HG03439 (cell line): ENCODE results near the gene HTRA1.

Source experiments
- ATAC-seq: cut with Tn5 transposase; IDR thresholded peaks from one replicate; pipeline ENCODE4 v1.9.1; 2021; ENCODE audit warnings: mild to moderate bottlenecking, moderate library complexity; ENCODE audit not compliant: unreplicated experiment

HTRA1 gene

DNA sequence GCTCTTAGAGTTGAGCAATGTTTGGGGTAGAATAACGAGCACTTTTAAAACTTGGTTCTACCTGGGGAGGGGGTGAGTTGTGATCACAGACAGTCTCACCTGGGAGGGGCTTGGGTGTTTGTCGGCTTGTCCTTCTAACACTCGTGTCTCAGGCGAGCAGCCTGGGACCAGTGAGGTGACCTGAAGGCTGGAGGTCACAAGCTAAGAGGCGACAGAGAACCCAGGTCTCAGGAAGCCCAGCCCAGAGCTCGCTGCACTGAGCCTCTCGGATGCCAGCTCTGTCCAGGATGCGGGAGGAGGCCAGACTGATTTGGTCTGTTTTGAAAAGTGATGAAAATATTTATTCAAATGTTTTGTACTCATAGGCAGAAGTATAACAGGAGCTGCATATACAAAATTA lies 11.8 kb downstream of the HTRA1 start:
- no peak for ATAC-seq

GRCh38 chr10:122474131-122474818 lies 12.9 kb downstream of the HTRA1 start:
- no peak for ATAC-seq

- no peak for ATAC-seq
Measured at GRCh38 chr10:122475100-122475499, 13.7 kb downstream of the HTRA1 start.

DNA sequence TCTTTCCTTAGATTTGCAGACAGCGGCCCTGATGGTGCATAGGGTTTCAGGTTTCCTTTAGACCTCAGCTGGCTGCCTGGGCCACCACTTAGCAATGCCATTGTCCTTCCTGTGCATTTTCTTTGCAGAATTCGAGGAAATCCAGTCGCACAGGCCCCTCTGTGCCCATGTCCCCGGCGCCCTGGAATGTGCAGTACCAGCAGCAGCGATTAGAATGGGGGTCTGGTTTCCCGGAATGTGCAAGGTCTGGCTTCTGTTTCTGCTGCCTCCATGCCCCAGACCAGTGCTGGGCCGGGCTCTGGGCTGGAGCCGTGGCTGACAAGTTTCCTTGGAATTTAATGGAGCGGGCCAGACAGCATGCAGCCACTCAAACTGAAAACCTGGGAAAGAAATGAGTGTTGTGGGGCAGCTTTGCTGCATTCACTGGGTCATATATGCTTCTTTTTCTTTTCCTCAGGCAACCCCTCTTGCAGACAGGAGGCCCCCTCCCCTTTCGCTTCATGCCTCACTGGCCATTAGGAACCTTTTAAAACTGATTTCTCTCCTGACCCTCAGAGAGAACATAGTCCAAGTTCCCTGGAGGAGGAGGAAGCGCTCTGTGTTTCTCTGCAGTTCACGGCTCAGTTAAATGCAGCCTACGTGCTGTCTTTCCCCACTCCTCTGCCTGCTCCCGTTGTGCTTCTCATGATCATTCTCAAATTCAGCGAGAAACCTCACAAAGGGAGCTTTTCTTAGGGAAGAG lies 14.4 kb downstream of the HTRA1 start:
- ATAC-seq = no peak

GRCh38 chr10:122476333-122476695 lies 15.0 kb downstream of the HTRA1 start:
- no peak for ATAC-seq

GRCh38 chr10:122477436-122477835 lies 16.1 kb downstream of the HTRA1 start:
- no peak for ATAC-seq

DNA sequence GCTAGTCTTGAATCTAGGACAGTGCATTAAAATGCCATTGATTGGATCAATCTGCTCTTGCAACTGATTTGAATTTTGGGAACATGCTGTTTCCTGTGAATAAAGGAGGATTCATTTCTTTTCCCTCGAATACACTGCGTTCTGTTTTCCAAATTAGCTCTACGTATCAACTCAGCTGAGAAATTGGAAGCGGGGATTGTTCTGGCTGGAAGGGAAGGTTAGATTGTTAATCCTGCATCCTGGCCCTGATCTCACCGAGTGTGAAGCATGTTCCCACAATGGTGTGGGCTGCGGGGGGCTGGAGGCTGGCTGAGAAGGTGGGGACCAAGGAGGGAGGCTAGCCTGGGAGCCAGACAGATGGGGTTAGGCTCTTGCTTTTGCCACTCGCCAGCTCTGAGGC lies 17.6 kb downstream of the HTRA1 start:
- no peak for ATAC-seq

DNA sequence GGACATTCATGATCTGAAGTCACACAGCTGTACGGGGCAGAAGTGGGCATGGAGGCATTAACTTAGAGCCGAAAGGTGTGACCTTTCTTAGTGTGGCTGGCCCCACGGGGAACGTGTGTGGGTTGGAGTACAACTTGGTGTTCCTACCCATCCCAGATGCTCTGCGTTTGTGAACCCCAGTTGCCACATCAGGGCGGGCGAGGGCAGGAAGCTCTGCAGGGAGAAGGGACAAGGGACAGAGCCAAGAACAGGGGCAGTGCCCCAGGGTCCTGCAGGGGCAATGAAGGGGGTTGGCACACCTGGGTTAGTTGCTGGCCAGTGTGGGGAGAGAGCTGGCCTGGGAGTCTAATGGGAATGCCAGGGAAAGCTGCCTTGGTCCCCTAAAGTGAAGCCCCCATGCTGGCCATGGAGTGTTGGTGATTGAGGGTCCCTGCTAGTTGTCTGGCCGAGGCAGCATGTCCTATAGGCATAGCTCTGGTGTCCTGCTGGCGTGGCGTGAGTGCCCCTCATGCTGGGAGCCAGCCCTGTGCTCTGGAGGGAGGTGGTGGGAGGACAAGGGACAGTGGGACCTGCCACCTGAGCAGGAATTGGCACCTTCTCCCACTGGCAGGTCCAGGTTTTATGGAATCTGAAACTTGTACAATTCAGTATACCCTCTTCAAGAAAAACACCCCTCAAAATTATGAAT lies 18.9 kb downstream of the HTRA1 start:
- no peak for ATAC-seq

DNA sequence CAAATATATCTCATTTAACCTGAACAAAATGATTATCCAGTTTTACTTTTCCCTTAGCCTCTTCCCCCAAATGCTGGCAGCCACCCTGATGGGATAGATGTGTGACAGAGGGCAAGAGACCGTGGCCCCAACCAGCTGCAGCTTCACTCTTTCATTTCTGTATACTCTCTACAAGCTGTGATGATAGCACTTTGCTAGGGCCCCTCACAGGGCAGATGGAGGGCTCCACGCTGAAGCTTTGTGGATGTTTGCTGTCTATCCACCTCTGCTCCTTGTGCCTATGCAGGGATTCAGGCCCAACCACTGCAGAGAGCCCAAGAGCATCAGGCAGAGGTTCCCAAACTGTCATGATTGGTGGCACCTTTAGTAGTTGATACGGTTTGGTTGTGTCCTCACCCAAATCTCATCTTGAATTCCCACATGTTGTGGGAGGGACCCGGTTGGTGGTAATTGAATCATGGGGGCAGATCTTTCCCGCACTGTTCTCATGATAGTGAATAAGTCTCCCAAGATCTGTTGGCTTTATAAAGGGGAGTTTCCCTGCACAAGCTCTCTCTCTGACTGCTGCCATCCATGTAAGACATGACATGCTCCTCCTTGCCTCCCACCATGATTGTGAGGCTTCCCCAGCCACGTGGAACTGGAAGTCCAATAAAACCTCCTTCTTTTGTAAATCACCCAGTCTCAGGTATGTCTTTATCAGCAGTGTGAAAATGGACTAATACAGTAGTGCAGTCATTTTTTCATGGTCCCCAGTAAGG lies 20.1 kb downstream of the HTRA1 start:
- no peak for ATAC-seq

- no peak for ATAC-seq
Measured at GRCh38 chr10:122484276-122485060, 23.1 kb downstream of the HTRA1 start.

DNA sequence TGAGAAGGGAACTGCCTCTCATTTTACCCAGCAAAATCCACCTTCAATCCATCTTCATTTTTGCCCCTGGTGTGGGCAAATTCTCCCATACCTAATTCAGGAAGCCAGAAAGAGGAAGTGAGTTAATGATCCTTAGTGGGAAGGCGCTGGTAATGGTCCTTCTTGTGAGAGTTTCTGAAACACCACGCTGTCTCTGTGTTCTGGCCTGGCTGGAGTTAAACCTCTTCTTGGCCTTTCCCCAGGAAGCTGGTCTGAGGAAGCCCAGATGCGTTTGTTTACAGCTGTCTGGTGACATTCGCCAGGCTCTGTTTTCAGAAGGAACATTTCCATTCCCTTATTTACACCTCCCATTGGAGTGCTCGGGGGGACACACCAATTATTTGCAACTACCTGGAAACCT lies 24.3 kb downstream of the HTRA1 start:
- no peak for ATAC-seq

DNA sequence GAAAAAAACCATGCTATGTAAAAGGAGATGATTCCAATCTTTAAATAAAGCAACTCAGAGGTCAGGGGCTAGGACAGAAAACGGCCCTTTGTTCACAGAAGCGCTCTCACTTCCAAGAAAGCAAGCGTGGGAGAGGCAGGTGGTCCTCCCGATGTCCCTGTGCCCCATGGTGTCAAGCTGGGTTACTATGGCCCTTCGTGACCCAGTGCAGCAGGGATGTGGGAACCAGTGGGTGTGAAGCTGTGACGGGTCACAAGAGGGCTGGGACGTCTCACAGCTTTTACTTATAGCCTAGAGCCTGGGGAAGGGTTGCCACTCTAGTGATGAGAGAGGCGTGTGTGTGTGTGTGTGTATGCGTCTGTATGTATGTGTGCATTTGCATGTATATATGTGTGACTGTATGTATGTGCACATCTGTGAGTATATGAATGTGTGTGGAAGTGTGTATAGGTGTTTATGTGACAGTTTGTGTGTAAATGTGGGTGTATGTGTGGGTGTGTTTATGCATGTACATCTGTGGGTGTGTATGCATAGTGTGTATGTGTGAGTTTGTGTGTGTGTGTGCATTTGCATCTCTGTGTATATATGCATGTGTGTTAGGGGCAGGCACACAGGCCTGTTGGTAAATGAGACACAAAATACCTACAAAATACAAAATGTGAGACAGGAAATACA lies 25.2 kb downstream of the HTRA1 start:
- ATAC-seq = no peak

- ATAC-seq = no peak
Measured at GRCh38 chr10:122487174-122487765, 25.9 kb downstream of the HTRA1 start.

DNA sequence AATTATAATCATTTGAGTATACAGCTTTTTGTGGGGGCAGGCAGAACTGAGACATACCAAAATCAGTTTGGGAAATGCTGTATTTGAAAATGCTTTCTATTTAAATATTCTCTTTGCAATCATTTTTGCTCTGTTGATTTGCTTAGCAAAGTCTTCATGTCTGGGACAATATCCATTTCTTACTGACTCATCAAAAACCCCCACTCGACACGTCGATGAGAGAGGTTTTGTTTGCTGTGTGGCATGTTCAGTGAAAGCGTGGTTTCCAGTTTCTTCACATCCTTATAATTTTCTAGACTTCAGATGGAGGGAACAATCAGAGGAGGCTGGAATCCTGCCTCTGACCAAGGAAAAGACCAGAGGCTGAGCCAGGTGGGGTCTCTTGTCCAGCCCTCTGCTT lies 28.9 kb downstream of the HTRA1 start:
- no peak for ATAC-seq

GRCh38 chr10:122490786-122491680 lies 29.7 kb downstream of the HTRA1 start:
- ATAC-seq = no peak

GRCh38 chr10:122492006-122492405 lies 30.7 kb downstream of the HTRA1 start:
- ATAC-seq = no peak

GRCh38 chr10:122492999-122493481 lies 31.7 kb downstream of the HTRA1 start:
- ATAC-seq = no peak

DNA sequence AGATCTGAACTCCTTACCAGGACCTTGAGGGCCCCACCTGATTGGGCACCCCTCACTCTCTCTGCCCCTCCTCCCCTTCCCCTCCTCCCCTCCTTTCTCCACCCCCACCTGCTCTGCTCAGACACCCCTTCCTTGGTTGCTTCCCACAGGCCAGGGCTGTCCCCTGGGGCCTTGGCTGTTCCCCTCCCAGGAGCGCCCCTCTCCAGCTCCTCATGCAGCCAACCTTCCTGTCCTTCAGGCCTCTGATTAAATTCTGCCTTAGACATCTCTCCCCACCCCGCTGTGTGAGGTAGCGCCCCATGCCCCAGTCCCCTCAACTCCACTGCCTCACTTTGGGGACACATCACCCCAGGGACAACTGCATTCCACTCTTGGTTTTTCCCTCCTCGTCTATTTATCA lies 32.4 kb downstream of the HTRA1 start:
- ATAC-seq = no peak
